D721Med (cell line): ENCODE measurements around the gene WBP2.

ENCODE experiments used
- DNase-seq: peaks from one replicate; pipeline ENCODE4 v3.0.0; 2011; ENCODE audit warnings: low spot score; ENCODE audit not compliant: insufficient read length
- FAIRE-seq: peaks from 2 replicates; lab custom pipeline; 2011; peaks lifted over from hg19 to GRCh38; lab: Jason Lieb, UNC
- CTCF ChIP-seq: IDR thresholded peaks from 2 replicates; pipeline ENCODE4 v1.5.1; 2012; ENCODE audit warnings: mild to moderate bottlenecking, control low read depth; ENCODE audit not compliant: insufficient read depth; ENCODE audit errors: missing control alignments

Gene WBP2

DNA sequence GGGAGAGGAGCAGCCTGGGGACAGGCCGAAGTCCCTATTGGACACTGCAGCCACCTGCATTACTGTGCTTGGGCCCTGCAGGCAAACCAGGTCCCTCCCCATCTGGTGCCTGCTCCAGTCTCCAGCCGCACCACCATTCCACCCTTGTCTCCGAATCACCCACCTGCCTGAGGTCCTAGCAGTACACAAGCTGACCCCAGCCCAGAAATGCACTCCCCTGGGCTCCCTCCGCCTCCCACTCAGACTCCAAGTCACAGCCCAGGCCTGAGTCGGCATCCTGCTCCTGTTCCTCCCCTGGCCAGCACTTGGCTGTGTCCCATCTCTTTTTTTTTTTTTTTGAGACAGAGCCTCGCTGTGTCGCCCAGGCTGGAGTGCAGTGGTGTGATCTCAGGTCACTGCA lies 17.2 kb downstream of the WBP2 start:
- no peak for TF ChIP-seq CTCF
- FAIRE-seq (no peak), DNase-seq (no peak)

GRCh38 chr17:75836605-75837004 lies 18.5 kb downstream of the WBP2 start:
- TF ChIP-seq CTCF, result no peak
- DNase-seq (no peak), FAIRE-seq (no peak)

DNA sequence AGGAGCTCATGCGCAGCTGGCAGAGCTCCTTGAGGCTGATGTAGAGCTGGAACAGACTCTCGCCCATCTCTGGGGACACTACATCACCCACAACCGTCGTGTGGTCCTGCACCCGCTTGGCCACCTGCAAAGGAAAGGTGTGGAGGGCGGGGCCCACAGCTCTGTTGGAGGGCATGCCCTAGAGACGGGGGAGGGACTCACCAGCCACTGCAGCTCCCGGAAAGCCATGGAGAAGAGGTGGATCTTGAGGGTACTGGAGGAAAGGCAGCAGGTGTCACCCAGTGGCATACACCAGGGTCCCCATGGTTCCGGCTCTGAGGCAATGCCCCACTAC lies 19.5 kb downstream of the WBP2 start:
- TF ChIP-seq CTCF, result no peak
- FAIRE-seq, result no peak

DNA sequence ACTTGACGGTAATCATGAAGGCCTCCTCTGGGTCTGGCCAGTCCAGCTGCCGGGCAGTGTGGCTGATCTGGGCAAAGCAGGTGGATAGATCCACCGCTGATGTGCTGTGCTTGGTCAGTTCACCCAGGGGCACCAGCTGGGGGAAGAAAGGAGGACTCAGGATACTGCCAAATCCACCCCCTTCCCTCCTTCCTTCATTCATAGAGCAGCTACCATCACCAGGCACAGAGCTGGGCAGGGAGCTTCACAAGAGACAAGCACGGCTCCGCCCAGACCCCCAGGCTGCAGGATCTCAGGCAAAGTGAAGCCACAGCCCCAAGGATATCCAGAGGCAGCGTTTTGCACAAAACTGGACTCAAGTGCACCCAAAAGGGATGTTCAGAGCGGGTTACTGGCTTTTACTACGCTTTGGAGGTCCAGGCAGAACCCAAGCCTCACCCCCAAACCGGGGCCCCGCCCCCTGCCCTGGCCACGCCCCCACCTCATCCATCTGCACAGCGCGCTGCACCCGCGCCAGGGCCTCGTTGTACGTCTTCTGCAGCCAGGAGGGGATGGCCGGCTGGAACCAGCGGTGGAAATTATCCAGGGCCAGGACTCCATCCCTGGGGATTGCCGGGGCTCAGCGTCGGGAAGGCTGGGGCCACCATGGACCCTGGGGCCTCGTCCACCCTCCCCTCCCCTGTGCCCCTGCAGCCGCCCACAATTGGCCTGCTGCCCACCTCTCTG lies 20.0 kb downstream of the WBP2 start:
- DNase-seq (no peak), FAIRE-seq (no peak)
- no peak for TF ChIP-seq CTCF

More for the DNA sequence above, 19.5 kb downstream of the WBP2 start:
- no peak for DNase-seq

GRCh38 chr17:75834279-75834920 lies 20.7 kb downstream of the WBP2 start:
- DNase-seq (no peak), FAIRE-seq (no peak)
- TF ChIP-seq CTCF, result no peak

GRCh38 chr17:75832652-75833400 lies 22.3 kb downstream of the WBP2 start:
- no peak for TF ChIP-seq CTCF
- DNase-seq, result no peak
- no peak for FAIRE-seq
